Heart right ventricle (tissue), 16 donors: Measurements from ENCODE around the gene FOXC2. TPM values are rescaled to one million over a fixed set of nuclear protein-coding genes. Genes with fewer than 3 reads are reported as not detected.

Source experiments
- ATAC-seq, 8 donors: fragments of 200-7000 bp; cut with Tn5 transposase; one replicate each; pipeline ENCODE4 v1.9.1; 2020; ENCODE audit warnings: mild to moderate bottlenecking in 8 of 8, moderate library complexity in 8 of 8, moderate number of reproducible peaks in 1 of 8
- DNase-seq, 2 donors: peaks; one replicate each; pipeline ENCODE4 v3.0.0-alpha.2; 2020
- H3K27ac ChIP-seq, 10 donors: fragments of 200-600 bp; sonication (generic) in 2 of 10; one replicate each; pipeline versions ENCODE4 v1.5.0 to v1.8.0; 2020 to 2022; ENCODE audit warnings: mild to moderate bottlenecking in 3 of 10
- H3K27me3 ChIP-seq, 7 donors: fragments of 200-600 bp; one replicate each; pipeline ENCODE4 v1.8.0; 2021 to 2022; ENCODE audit warnings: mild to moderate bottlenecking in 2 of 7
- H3K36me3 ChIP-seq, 9 donors: fragments of 200-600 bp; sonication (generic) in 1 of 9; one replicate each; pipeline versions ENCODE4 v1.5.0 to v1.8.0; 2020 to 2022; ENCODE audit warnings: mild to moderate bottlenecking in 2 of 9
- H3K4me1 ChIP-seq, 9 donors: fragments of 200-600 bp; sonication (generic) in 1 of 9; one replicate each; pipeline versions ENCODE4 v1.5.0 to v1.8.0; 2020 to 2022; ENCODE audit warnings: mild to moderate bottlenecking in 4 of 9
- H3K4me3 ChIP-seq, 10 donors: fragments of 200-600 bp; sonication (generic) in 2 of 10; one replicate each; pipeline versions ENCODE4 v1.5.0 to v1.8.0; 2020 to 2022; ENCODE audit warnings: mild to moderate bottlenecking in 7 of 10, moderate library complexity in 2 of 10
- H3K9me3 ChIP-seq, 11 donors: fragments of 200-600 bp in 10 of 11; sonication (generic) in 2 of 11; one replicate each; pipeline versions ENCODE4 v1.5.0 to v1.8.0; 2013 to 2022; ENCODE audit warnings: mild to moderate bottlenecking in 2 of 11, control low read depth in 1 of 11, moderate library complexity in 1 of 11
- WGBS, 2 donors: extraction: QIAGEN DNeasy Blood & Tissue Kit; methylation state at CpG; one replicate each; pipeline ENCODE4 v1.1.7; 2013; ENCODE audit warnings: inconsistent platforms in 1 of 2; 5-methylcytosine and 5-hydroxymethylcytosine counted together
- intact Hi-C, 10 donors: fragments of 100-400 bp; cut with DNase I; formaldehyde crosslinking; loops; one replicate each; pipeline versions ENCODE4 v1.11.1 to v1.14.2; 2022
- polyA plus RNA-seq, 2 donors: library from polyadenylated mRNA; stranded (reverse); fragments of 200-250 nt; gene quantifications; one replicate each; pipeline ENCODE4 v1.2.3, GENCODE V29; 2013
- total RNA-seq, 10 donors: library from RNA; stranded (reverse); fragmentation: NEBNext Ultra II Directional in 3 of 10; extraction: Animal tissue kit (Norgen Biotek cat#: 25700) in 3 of 10; gene quantifications; one replicate each; pipeline versions ENCODE4 v1.2.1 to v1.2.4, GENCODE V29; 2021 to 2023
- TF ChIP-seq, protein P1 (sequence below), 9 donors: fragments of 200-600 bp; sonication (generic) in 2 of 9; IDR thresholded peaks; one replicate each; pipeline versions ENCODE4 v1.5.0 to v1.8.0; 2021 to 2022; ENCODE audit warnings: antibody characterized with exemption in 9 of 9, mild to moderate bottlenecking in 5 of 9, moderate library complexity in 1 of 9
- donor health status: Arrhythmogenic right ventricular cardiomyopathy.
- donor health status: ischemic (EF 13 %, LVEDD 7.1; RV severe dilation, severe dysfunction).
- donor health status: healthy with polysubstance abuse.
- donor health status: DM: no; HTN: yes; CAD: no.
- donor health status: DM: no; HTN: no; CAD: no.
- donor health status: ischemic (EF 25% LVEDD 6.9; RV normal size, moderate dysfunction).
- donor health status: ischemic (EF 25% LVEDD 5.7; RV mildly dilated, moderate dysfunction).
- donor health status: healthy.
- donor health status: DM: yes; HTN: yes; CAD: no.
- donor health status: Ischemic cardiomyopathy.
- donor health status: ischemic (EF 35%, LVEDD 5.7; RV mildly dilated, moderate dysfunction).
- donor health status: nonischemic (EF 11% LVEDD 7.7; RV severe dilation, severe dysfunction).
- donor health status: DM: yes; HTN: yes; CAD: no.
- donor health status: PGD.
- donor health status: ischemic (EF 29% LVEDD 5.4; RV normal size, mild dysfunction).
- donor health status: nonischemic (EF 23%, LVEDD 6.1; RV moderate dilation, normal function).

The FOXC2 gene
- total and polyA plus RNA-seq, 12 donors = 0.66 to 2.2 (median 1.6) TPM

DNA sequence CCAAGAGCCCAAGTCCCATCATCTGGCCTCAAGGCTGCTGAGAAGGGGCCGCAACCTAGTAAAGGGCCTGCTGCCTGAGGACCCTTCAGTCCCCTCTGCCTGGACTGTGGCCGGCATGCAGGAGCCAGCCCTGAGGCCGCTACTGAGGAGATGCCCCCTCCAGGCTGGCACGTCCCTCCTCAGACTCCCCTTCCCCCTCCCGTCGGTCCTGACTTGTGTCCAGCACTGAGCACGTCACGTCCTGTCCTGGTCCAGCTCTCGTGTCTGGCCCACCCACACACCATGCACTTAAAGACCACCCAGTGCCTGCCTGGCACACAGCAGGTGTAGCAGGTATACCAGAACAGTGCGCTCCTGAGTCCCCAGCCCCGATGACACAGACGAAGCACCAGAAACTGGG, 21.1 kb upstream of the FOXC2 start:
- H3K27me3 ChIP-seq = no peaks in the 10 kb centered on the region
- H3K4me3 ChIP-seq = no peak overlapping the region
- ATAC-seq = peak in 2 of 8 donors; percentile 17 to 43
- intact Hi-C loops = no loop called here
- H3K9me3 ChIP-seq = no peaks in the 10 kb centered on the region
- WGBS, 2 donors = 77 to 82% methylated on average over 12 of the region's 12 CpGs
- TF ChIP-seq, protein P1, sequence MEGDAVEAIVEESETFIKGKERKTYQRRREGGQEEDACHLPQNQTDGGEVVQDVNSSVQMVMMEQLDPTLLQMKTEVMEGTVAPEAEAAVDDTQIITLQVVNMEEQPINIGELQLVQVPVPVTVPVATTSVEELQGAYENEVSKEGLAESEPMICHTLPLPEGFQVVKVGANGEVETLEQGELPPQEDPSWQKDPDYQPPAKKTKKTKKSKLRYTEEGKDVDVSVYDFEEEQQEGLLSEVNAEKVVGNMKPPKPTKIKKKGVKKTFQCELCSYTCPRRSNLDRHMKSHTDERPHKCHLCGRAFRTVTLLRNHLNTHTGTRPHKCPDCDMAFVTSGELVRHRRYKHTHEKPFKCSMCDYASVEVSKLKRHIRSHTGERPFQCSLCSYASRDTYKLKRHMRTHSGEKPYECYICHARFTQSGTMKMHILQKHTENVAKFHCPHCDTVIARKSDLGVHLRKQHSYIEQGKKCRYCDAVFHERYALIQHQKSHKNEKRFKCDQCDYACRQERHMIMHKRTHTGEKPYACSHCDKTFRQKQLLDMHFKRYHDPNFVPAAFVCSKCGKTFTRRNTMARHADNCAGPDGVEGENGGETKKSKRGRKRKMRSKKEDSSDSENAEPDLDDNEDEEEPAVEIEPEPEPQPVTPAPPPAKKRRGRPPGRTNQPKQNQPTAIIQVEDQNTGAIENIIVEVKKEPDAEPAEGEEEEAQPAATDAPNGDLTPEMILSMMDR (IDR thresholded peaks at IDR 0.05) = no peak
- DNase-seq = no peak
- H3K36me3 ChIP-seq = peaks cover 0 to 100% (median 23%) of the 10 kb centered on the region in 9 donors
- no peak overlapping the region for H3K27ac ChIP-seq
- H3K4me1 ChIP-seq = peaks cover 0 to 20% (median 5%) of the 10 kb centered on the region in 9 donors

DNA sequence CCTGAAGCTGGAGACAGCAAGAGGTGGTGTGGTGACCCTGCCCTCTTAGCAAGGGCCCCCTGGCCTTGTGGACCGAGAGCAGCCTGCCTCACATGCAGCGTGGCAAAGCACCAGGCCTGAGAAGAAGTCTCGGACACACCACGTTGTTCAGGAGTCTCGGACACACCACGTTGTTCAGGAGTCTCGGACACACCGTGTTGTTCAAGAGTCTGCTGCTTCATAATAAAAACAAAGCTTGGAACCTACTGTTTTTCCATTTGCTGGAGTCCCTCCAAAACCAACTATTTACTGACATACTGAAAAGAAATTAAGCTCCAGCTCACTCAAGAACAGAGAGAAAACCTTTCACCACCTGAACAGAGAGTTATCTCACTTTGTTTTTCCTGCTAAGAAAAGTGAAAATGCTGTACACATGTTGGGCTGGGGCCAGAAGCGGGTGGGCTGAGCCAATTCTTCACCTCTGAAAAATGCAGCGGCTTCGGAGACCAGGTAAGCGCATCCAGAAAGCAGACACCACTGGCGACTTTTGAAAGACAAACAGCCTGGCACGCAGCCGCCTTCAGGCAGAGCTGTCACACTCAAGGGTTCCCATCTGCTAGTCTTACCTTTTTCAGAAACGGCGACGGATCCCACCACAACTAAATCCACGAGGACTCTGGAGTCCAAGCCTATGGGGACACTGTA, 20.5 kb upstream of the FOXC2 start:
- intact Hi-C loops = no loop called here
- peaks cover 0 to 20% (median 5%) of the 10 kb centered on the region in 9 donors for H3K4me1 ChIP-seq
- TF ChIP-seq, protein P1 (IDR thresholded peaks at IDR 0.05) = no peak
- peaks cover 0 to 100% (median 19%) of the 10 kb centered on the region in 9 donors for H3K36me3 ChIP-seq
- peak in 5 of 8 donors; percentile 11 to 41 (median 20) for ATAC-seq
- 60 to 61% methylated on average over 19 of the region's 19 CpGs for WGBS, 2 donors
- peak overlapping the region in 1 of 10 donors; percentile 2 for H3K4me3 ChIP-seq
- no peak overlapping the region for H3K27ac ChIP-seq
- H3K9me3 ChIP-seq = no peaks in the 10 kb centered on the region
- H3K27me3 ChIP-seq = no peaks in the 10 kb centered on the region
- no peak for DNase-seq

- intact Hi-C loops = no loop called here
- H3K4me3 ChIP-seq = peak overlapping the region in 1 of 10 donors; percentile 2
- H3K9me3 ChIP-seq = no peaks in the 10 kb centered on the region
- TF ChIP-seq, protein P1 (IDR thresholded peaks at IDR 0.05) = no peak
- H3K4me1 ChIP-seq = peaks cover 0 to 20% (median 5%) of the 10 kb centered on the region in 9 donors
- peaks cover 0 to 100% (median 15%) of the 10 kb centered on the region in 9 donors for H3K36me3 ChIP-seq
- ATAC-seq (peak in 1 of 8 donors; percentile 15), DNase-seq (no peak)
- H3K27ac ChIP-seq = no peak overlapping the region
- H3K27me3 ChIP-seq = no peaks in the 10 kb centered on the region
- WGBS, 2 donors = 64 to 75% methylated on average over 8 of the region's 8 CpGs
These were observed 20.0 kb upstream of the FOXC2 start for GRCh38 chr16:86546638-86547013.

- peaks cover 0 to 100% (median 8%) of the 10 kb centered on the region in 9 donors for H3K36me3 ChIP-seq
- no peak overlapping the region for H3K4me3 ChIP-seq
- peaks cover 0 to 20% (median 5%) of the 10 kb centered on the region in 9 donors for H3K4me1 ChIP-seq
- intact Hi-C loops = no loop called here
- WGBS, 2 donors = 95% methylated on average over 11 of the region's 11 CpGs
- TF ChIP-seq, protein P1 (IDR thresholded peaks at IDR 0.05) = no peak
- DNase-seq = no peak
- H3K27me3 ChIP-seq = no peaks in the 10 kb centered on the region
- no peaks in the 10 kb centered on the region for H3K9me3 ChIP-seq
- no peak overlapping the region for H3K27ac ChIP-seq
- ATAC-seq = no peak
These were observed 19.3 kb upstream of the FOXC2 start for GRCh38 chr16:86547286-86547685.
